ENCODE data around the gene CES2. TPM values are rescaled to one million over a fixed set of nuclear protein-coding genes. Genes with fewer than 3 reads are reported as not detected.

The CES2 gene
- total and polyA plus RNA-seq, 10 donors, result 8.0 to 48.1 (median 32.1) TPM

GRCh38 chr16:66902648-66903543 lies 32.4 kb upstream of the CES2 start:
- 54 to 73% (median 61%) methylated on average over 11 to 14 of the region's 14 CpGs for WGBS, 5 donors
- Histone ChIP-seq H3K36me3 (no peaks in the 10 kb centered on the region), H3K9me3 (no peaks in the 10 kb centered on the region), H3K27me3 (replicated peaks in 1 of 7) (no peaks in the 10 kb centered on the region), H3K27ac (peak overlapping the region in 2 of 8 donors; percentile 11 to 21), H3K4me3 (no peak overlapping the region), H3K4me1 (peaks cover 0 to 16% (median 7%) of the 10 kb centered on the region in 6 donors)
- intact Hi-C loops (cut with DNase I; ENCODE audit: low total_unique reads), result no loop called here
- peak; percentile 38 for DNase-seq
- no peak for TF ChIP-seq CTCF (IDR thresholded peaks at IDR 0.05 in 8 of 11, conservative IDR thresholded peaks at IDR 0.05 in 3 of 11)
- no peak for TF ChIP-seq POLR2AphosphoS5 (IDR thresholded peaks at IDR 0.05)
- TF ChIP-seq POLR2A (IDR thresholded peaks at IDR 0.05), result no peak

- Histone ChIP-seq H3K4me3 (no peak overlapping the region), H3K9me3 (no peaks in the 10 kb centered on the region), H3K27me3 (replicated peaks in 1 of 7) (no peaks in the 10 kb centered on the region), H3K36me3 (no peaks in the 10 kb centered on the region), H3K27ac (peak overlapping the region in 2 of 8 donors; percentile 11 to 21), H3K4me1 (peaks cover 0 to 16% (median 7%) of the 10 kb centered on the region in 6 donors)
- intact Hi-C loops (cut with DNase I; ENCODE audit: low total_unique reads), result no loop called here
- WGBS, 5 donors, result 85 to 90% (median 87%) methylated on average over 8 to 11 of the region's 11 CpGs
- TF ChIP-seq CTCF (IDR thresholded peaks at IDR 0.05 in 8 of 11, conservative IDR thresholded peaks at IDR 0.05 in 3 of 11) (no peak), POLR2AphosphoS5 (IDR thresholded peaks at IDR 0.05) (no peak), POLR2A (IDR thresholded peaks at IDR 0.05) (no peak)
- DNase-seq, result peak; percentile 51
Observed at GRCh38 chr16:66903544-66904427, 31.5 kb upstream of the CES2 start.

- no peaks in the 10 kb centered on the region for H3K27me3 ChIP-seq (replicated peaks in 1 of 7)
- peaks cover 0 to 13% (median 7%) of the 10 kb centered on the region in 6 donors for H3K4me1 ChIP-seq
- no peaks in the 10 kb centered on the region for H3K36me3 ChIP-seq
- DNase-seq, result no peak
- WGBS, 5 donors, result 86 to 97% (median 90%) methylated on average over 12 to 13 of the region's 13 CpGs
- H3K27ac ChIP-seq, result no peak overlapping the region
- no peak overlapping the region for H3K4me3 ChIP-seq
- intact Hi-C loops (cut with DNase I; ENCODE audit: low total_unique reads), result no loop called here
- H3K9me3 ChIP-seq, result no peaks in the 10 kb centered on the region
- TF ChIP-seq CTCF (IDR thresholded peaks at IDR 0.05 in 8 of 11, conservative IDR thresholded peaks at IDR 0.05 in 3 of 11), result no peak
Observed at GRCh38 chr16:66904428-66904845, 30.9 kb upstream of the CES2 start.
